Liver (tissue), 9 donors: ENCODE data around the gene PRSS56. TPM values are rescaled to one million over a fixed set of nuclear protein-coding genes. Genes with fewer than 3 reads are reported as not detected.

Source experiments
- DNase-seq: peaks from one replicate; pipeline ENCODE4 v3.0.0-alpha.2; 2017; ENCODE audit warnings: low spot score
- H3K27ac ChIP-seq, 2 donors: one replicate each; pipeline ENCODE4 v1.7.0; 2013; ENCODE audit warnings: inconsistent platforms in 2 of 2, low read length in 2 of 2, control low read depth in 1 of 2, low read depth in 1 of 2, mild to moderate bottlenecking in 1 of 2
- H3K27me3 ChIP-seq, 4 donors: one replicate each; pipeline versions ENCODE4 v1.6.1 to v1.7.0; 2013; ENCODE audit warnings: low read length in 3 of 4, inconsistent platforms in 1 of 4, mild to moderate bottlenecking in 1 of 4, moderate library complexity in 1 of 4; ENCODE audit not compliant: control insufficient read depth in 4 of 4, insufficient read depth in 4 of 4
- H3K36me3 ChIP-seq, 4 donors: one replicate each; pipeline versions ENCODE4 v1.6.1 to v1.7.0; 2013; ENCODE audit warnings: low read length in 3 of 4, mild to moderate bottlenecking in 3 of 4, low read depth in 1 of 4, moderate library complexity in 1 of 4; ENCODE audit not compliant: control insufficient read depth in 4 of 4, insufficient read depth in 3 of 4
- H3K4me1 ChIP-seq, 4 donors: one replicate each; pipeline versions ENCODE4 v1.6.1 to v1.7.0; 2013; ENCODE audit warnings: low read length in 3 of 4, mild to moderate bottlenecking in 3 of 4, moderate library complexity in 1 of 4; ENCODE audit not compliant: control insufficient read depth in 4 of 4, insufficient read depth in 4 of 4
- H3K4me3 ChIP-seq, 3 donors: one replicate each; pipeline versions ENCODE4 v1.6.1 to v1.7.0; 2013; ENCODE audit warnings: low read length in 3 of 3, control low read depth in 1 of 3, low read depth in 1 of 3, mild to moderate bottlenecking in 1 of 3
- H3K9ac ChIP-seq, 2 donors: one replicate each; pipeline ENCODE4 v1.7.0; 2013; ENCODE audit warnings: low read length in 2 of 2, mild to moderate bottlenecking in 2 of 2, moderate library complexity in 2 of 2, control low read depth in 1 of 2, low read depth in 1 of 2
- H3K9me3 ChIP-seq, 4 donors: one replicate each; pipeline versions ENCODE4 v1.6.1 to v1.7.0; 2013; ENCODE audit warnings: low read length in 3 of 4; ENCODE audit not compliant: control insufficient read depth in 4 of 4
- EGR1 ChIP-seq, 2 donors: IDR thresholded peaks; 2 replicates each; pipeline ENCODE4 v1.6.1; 2016 to 2018; ENCODE audit warnings: antibody characterized with exemption in 2 of 2, low read depth in 2 of 2
- FOXA1 ChIP-seq: IDR thresholded peaks from 2 replicates; pipeline ENCODE4 v1.6.1; 2016; ENCODE audit warnings: antibody characterized with exemption
- FOXA2 ChIP-seq: IDR thresholded peaks from 2 replicates; pipeline ENCODE4 v1.6.1; 2016; ENCODE audit warnings: antibody characterized with exemption
- GABPA ChIP-seq, 2 donors: IDR thresholded peaks in 1 of 2; conservative IDR thresholded peaks in 1 of 2; 2 replicates each; pipeline ENCODE4 v1.6.1; 2016; ENCODE audit warnings: antibody characterized with exemption in 2 of 2, mild to moderate bottlenecking in 1 of 2, moderate library complexity in 1 of 2
- HNF4A ChIP-seq, 2 donors: conservative IDR thresholded peaks; 2 replicates each; pipeline ENCODE4 v1.6.1; 2016; ENCODE audit warnings: antibody characterized with exemption in 2 of 2, mild to moderate bottlenecking in 2 of 2
- HNF4G ChIP-seq: IDR thresholded peaks from 2 replicates; pipeline ENCODE4 v1.6.1; 2016; ENCODE audit warnings: antibody characterized with exemption
- JUND ChIP-seq, 2 donors: IDR thresholded peaks; 2 replicates each; pipeline ENCODE4 v1.6.1; 2016; ENCODE audit warnings: antibody characterized with exemption in 2 of 2
- NR2F2 ChIP-seq: IDR thresholded peaks from 2 replicates; pipeline ENCODE4 v1.6.1; 2016; ENCODE audit warnings: antibody characterized with exemption
- RAD21 ChIP-seq, 2 donors: IDR thresholded peaks; 2 replicates each; pipeline ENCODE4 v1.6.1; 2016; ENCODE audit warnings: antibody characterized with exemption in 2 of 2, mild to moderate bottlenecking in 2 of 2
- RXRA ChIP-seq, 2 donors: IDR thresholded peaks; 2 replicates each; pipeline ENCODE4 v1.6.1; 2017 to 2018; ENCODE audit warnings: antibody characterized with exemption in 2 of 2, mild to moderate bottlenecking in 1 of 2
- SP1 ChIP-seq: IDR thresholded peaks from 2 replicates; pipeline ENCODE4 v1.6.1; 2018; ENCODE audit warnings: antibody characterized with exemption, mild to moderate bottlenecking
- TAF1 ChIP-seq: conservative IDR thresholded peaks from 2 replicates; pipeline ENCODE4 v1.6.1; 2016; ENCODE audit warnings: antibody characterized with exemption, mild to moderate bottlenecking
- YY1 ChIP-seq: IDR thresholded peaks from 2 replicates; pipeline ENCODE4 v1.6.1; 2016; ENCODE audit warnings: antibody characterized with exemption, mild to moderate bottlenecking
- WGBS: extraction: QIAGEN DNeasy Blood & Tissue Kit; methylation state at CpG from one replicate; pipeline ENCODE4 v1.1.7; 2013; 5-methylcytosine and 5-hydroxymethylcytosine counted together
- polyA plus RNA-seq, 2 donors: library from polyadenylated mRNA; stranded (reverse) in 1 of 2; unstranded in 1 of 2; fragments of 200-250 nt in 1 of 2; fragments of >200 nt in 1 of 2; fragmentation: Nextera tagmentation in 1 of 2; extraction: Ambion mirVana in 1 of 2; gene quantifications; one replicate each; pipeline versions ENCODE4 v1.2.1 to v1.2.3, GENCODE V29; 2013 to 2015
- total RNA-seq, 2 donors: library from RNA; depleted of rRNA; stranded (reverse); fragments of >200 nt; gene quantifications; one replicate each; pipeline ENCODE4 v1.2.3, GENCODE V29; 2014
- TF ChIP-seq, protein P1 (sequence below): IDR thresholded peaks from 2 replicates; pipeline ENCODE4 v1.6.1; 2016; ENCODE audit warnings: antibody characterized with exemption
- TF ChIP-seq, protein P2 (sequence below): fragments of 150-350 bp; IDR thresholded peaks from 2 replicates; pipeline ENCODE4 v1.5.1; 2017; ENCODE audit warnings: improper control_type of control experiment, low read depth, low read length; ENCODE audit not compliant: missing input control
- TF ChIP-seq, protein P3 (sequence below): IDR thresholded peaks from 2 replicates; pipeline ENCODE4 v1.6.1; 2016; ENCODE audit warnings: antibody characterized with exemption, mild to moderate bottlenecking
- TF ChIP-seq, protein P4 (sequence below): IDR thresholded peaks from 2 replicates; pipeline ENCODE4 v1.6.1; 2016; ENCODE audit warnings: antibody characterized with exemption
- TF ChIP-seq, protein P5 (sequence below): IDR thresholded peaks from 2 replicates; pipeline ENCODE4 v1.6.1; 2016; ENCODE audit warnings: antibody characterized with exemption
- donor health status: healthy.
- donor health status: healthy.
- donor health status: healthy.
- donor health status: healthy.
- donor health status: healthy.

Gene PRSS56
- total and polyA plus RNA-seq, 4 donors, result 0.02 TPM; not detected in 3

DNA sequence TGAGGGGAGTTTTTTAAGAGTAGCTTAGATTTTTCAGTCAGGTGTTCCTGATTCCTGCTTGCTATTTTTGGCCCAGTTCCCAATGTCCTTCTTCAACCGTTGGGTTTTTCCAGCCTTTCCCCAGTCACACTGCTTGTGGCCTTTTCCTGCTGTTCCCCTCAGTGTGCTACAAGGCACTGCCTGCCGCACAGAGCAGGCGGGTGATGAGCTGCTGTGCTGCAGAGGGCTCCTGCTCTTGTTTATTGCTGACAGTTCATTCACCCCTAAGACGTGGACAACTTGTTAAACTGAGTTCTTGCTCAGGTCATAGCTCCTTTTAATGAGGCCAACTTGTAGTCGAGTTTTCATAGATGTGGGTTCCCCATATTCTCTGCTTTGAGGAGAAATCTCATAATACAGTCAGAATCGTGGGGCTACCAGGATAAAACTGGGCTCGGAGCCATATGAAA lies 50.9 kb downstream of the PRSS56 start:
- 50% methylated on average over 7 of the region's 7 CpGs for WGBS
- Histone ChIP-seq H3K36me3 (peaks cover 4 to 39% (median 32%) of the 10 kb centered on the region in 4 donors), H3K4me1 (peaks cover 13 to 41% (median 39%) of the 10 kb centered on the region in 4 donors), H3K9me3 (no peaks in the 10 kb centered on the region), H3K27ac (peak overlapping the region in 1 of 2 donors; percentile 2), H3K4me3 (no peak overlapping the region), H3K27me3 (no peaks in the 10 kb centered on the region), H3K9ac (no peak overlapping the region)
- DNase-seq, result no peak
- TF ChIP-seq RXRA (IDR thresholded peaks at IDR 0.05) (peak; percentile 70 to 77), RAD21 (IDR thresholded peaks at IDR 0.05) (no peak)

DNA sequence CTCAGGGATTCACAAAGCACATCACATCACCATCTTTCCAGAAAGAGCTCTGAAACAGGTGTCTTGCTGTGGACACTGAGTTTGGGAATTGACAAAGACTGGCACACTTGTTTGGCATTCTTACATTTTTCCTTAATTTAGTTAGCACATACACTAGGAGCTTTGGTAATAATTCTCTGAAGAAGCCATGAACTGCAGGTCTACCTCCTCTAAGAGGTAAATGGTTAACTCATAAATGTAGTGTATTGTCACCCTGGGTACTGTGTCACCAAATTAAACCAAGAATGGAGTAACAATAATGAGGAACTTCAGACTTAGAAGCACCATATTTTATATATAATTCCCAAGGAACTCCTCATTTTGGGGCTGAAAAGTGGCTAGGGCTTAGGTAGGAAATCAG lies 52.9 kb downstream of the PRSS56 start:
- no peak for TF ChIP-seq JUND (IDR thresholded peaks at IDR 0.05)
- TF ChIP-seq, protein P1, sequence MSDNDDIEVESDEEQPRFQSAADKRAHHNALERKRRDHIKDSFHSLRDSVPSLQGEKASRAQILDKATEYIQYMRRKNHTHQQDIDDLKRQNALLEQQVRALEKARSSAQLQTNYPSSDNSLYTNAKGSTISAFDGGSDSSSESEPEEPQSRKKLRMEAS, result no peak
- no peak for TF ChIP-seq TAF1
- TF ChIP-seq YY1, result peak; percentile 44
- TF ChIP-seq HNF4G, result no peak
- TF ChIP-seq FOXA1, result no peak
- no peak for TF ChIP-seq FOXA2
- TF ChIP-seq, protein P2, sequence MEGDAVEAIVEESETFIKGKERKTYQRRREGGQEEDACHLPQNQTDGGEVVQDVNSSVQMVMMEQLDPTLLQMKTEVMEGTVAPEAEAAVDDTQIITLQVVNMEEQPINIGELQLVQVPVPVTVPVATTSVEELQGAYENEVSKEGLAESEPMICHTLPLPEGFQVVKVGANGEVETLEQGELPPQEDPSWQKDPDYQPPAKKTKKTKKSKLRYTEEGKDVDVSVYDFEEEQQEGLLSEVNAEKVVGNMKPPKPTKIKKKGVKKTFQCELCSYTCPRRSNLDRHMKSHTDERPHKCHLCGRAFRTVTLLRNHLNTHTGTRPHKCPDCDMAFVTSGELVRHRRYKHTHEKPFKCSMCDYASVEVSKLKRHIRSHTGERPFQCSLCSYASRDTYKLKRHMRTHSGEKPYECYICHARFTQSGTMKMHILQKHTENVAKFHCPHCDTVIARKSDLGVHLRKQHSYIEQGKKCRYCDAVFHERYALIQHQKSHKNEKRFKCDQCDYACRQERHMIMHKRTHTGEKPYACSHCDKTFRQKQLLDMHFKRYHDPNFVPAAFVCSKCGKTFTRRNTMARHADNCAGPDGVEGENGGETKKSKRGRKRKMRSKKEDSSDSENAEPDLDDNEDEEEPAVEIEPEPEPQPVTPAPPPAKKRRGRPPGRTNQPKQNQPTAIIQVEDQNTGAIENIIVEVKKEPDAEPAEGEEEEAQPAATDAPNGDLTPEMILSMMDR, result no peak
- no peak for TF ChIP-seq GABPA (IDR thresholded peaks at IDR 0.05 in 1 of 2, conservative IDR thresholded peaks at IDR 0.05 in 1 of 2)
- TF ChIP-seq EGR1 (IDR thresholded peaks at IDR 0.05; ENCODE audit: low read depth in 2 of 2), result no peak
- no peak for TF ChIP-seq RAD21 (IDR thresholded peaks at IDR 0.05)
- peak in 1 of 2 donors; percentile 56 for TF ChIP-seq RXRA (IDR thresholded peaks at IDR 0.05)
- TF ChIP-seq, protein P3, sequence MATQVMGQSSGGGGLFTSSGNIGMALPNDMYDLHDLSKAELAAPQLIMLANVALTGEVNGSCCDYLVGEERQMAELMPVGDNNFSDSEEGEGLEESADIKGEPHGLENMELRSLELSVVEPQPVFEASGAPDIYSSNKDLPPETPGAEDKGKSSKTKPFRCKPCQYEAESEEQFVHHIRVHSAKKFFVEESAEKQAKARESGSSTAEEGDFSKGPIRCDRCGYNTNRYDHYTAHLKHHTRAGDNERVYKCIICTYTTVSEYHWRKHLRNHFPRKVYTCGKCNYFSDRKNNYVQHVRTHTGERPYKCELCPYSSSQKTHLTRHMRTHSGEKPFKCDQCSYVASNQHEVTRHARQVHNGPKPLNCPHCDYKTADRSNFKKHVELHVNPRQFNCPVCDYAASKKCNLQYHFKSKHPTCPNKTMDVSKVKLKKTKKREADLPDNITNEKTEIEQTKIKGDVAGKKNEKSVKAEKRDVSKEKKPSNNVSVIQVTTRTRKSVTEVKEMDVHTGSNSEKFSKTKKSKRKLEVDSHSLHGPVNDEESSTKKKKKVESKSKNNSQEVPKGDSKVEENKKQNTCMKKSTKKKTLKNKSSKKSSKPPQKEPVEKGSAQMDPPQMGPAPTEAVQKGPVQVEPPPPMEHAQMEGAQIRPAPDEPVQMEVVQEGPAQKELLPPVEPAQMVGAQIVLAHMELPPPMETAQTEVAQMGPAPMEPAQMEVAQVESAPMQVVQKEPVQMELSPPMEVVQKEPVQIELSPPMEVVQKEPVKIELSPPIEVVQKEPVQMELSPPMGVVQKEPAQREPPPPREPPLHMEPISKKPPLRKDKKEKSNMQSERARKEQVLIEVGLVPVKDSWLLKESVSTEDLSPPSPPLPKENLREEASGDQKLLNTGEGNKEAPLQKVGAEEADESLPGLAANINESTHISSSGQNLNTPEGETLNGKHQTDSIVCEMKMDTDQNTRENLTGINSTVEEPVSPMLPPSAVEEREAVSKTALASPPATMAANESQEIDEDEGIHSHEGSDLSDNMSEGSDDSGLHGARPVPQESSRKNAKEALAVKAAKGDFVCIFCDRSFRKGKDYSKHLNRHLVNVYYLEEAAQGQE, result no peak
- peak in 1 of 2 donors; percentile 33 for TF ChIP-seq HNF4A (conservative IDR thresholded peaks at IDR 0.05)
- TF ChIP-seq, protein P4, sequence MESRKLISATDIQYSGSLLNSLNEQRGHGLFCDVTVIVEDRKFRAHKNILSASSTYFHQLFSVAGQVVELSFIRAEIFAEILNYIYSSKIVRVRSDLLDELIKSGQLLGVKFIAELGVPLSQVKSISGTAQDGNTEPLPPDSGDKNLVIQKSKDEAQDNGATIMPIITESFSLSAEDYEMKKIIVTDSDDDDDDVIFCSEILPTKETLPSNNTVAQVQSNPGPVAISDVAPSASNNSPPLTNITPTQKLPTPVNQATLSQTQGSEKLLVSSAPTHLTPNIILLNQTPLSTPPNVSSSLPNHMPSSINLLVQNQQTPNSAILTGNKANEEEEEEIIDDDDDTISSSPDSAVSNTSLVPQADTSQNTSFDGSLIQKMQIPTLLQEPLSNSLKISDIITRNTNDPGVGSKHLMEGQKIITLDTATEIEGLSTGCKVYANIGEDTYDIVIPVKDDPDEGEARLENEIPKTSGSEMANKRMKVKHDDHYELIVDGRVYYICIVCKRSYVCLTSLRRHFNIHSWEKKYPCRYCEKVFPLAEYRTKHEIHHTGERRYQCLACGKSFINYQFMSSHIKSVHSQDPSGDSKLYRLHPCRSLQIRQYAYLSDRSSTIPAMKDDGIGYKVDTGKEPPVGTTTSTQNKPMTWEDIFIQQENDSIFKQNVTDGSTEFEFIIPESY, result no peak
- no peak for TF ChIP-seq NR2F2
- no peak for TF ChIP-seq SP1
- TF ChIP-seq, protein P5, sequence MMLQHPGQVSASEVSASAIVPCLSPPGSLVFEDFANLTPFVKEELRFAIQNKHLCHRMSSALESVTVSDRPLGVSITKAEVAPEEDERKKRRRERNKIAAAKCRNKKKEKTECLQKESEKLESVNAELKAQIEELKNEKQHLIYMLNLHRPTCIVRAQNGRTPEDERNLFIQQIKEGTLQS, result no peak
- peaks cover 0 to 20% (median 18%) of the 10 kb centered on the region in 4 donors for H3K36me3 ChIP-seq
- no peak overlapping the region for H3K4me3 ChIP-seq
- peaks cover 13 to 53% (median 51%) of the 10 kb centered on the region in 4 donors for H3K4me1 ChIP-seq
- H3K9ac ChIP-seq, result no peak overlapping the region
- H3K27me3 ChIP-seq, result no peaks in the 10 kb centered on the region
- H3K9me3 ChIP-seq, result no peaks in the 10 kb centered on the region
- no peak for DNase-seq
- peak overlapping the region; percentile 60 to 78 for H3K27ac ChIP-seq
